SU-DHL-6 (cell line): Measurements from ENCODE around the gene HMGA1.

Source experiments
- CTCF ChIP-seq: fragments of 200-600 bp; sonication (generic); IDR thresholded peaks from one replicate; pipeline ENCODE4 v1.5.1; 2017; ENCODE audit warnings: antibody characterized with exemption, mild to moderate bottlenecking, low read length, moderate library complexity; ENCODE audit not compliant: insufficient read depth, poor library complexity, severe bottlenecking
- EZH2phosphoT487 ChIP-seq: fragments of 200-600 bp; sonication (generic), shearing (Covaris generic); conservative IDR thresholded peaks from 2 replicates; pipeline ENCODE4 v1.6.1; 2018; ENCODE audit warnings: mild to moderate bottlenecking, antibody characterized with exemption, low read length, moderate library complexity, mixed read lengths

- TF ChIP-seq CTCF, result no peak
- TF ChIP-seq EZH2phosphoT487, result no peak
These were observed 48.9 kb downstream of the HMGA1 start for GRCh38 chr6:34285448-34286164.
